ENCODE data around the gene CACNA2D3.

GRCh38 chr3:54758461-54758860 is 636.1 kb downstream of the CACNA2D3 start:
- TF ChIP-seq, protein P1, sequence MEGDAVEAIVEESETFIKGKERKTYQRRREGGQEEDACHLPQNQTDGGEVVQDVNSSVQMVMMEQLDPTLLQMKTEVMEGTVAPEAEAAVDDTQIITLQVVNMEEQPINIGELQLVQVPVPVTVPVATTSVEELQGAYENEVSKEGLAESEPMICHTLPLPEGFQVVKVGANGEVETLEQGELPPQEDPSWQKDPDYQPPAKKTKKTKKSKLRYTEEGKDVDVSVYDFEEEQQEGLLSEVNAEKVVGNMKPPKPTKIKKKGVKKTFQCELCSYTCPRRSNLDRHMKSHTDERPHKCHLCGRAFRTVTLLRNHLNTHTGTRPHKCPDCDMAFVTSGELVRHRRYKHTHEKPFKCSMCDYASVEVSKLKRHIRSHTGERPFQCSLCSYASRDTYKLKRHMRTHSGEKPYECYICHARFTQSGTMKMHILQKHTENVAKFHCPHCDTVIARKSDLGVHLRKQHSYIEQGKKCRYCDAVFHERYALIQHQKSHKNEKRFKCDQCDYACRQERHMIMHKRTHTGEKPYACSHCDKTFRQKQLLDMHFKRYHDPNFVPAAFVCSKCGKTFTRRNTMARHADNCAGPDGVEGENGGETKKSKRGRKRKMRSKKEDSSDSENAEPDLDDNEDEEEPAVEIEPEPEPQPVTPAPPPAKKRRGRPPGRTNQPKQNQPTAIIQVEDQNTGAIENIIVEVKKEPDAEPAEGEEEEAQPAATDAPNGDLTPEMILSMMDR (IDR thresholded peaks at IDR 0.05), result no peak
- TF ChIP-seq ZFX (IDR thresholded peaks at IDR 0.05; ENCODE audit: borderline replicate concordance), result no peak
